ENCODE measurements around the gene FOXA1. TPM values are rescaled to one million over a fixed set of nuclear protein-coding genes. Genes with fewer than 3 reads are reported as not detected.

Gene FOXA1
- total and polyA plus RNA-seq, 2 of the 4 experiments (the other 2 are of a cell fraction) = 0.18 to 0.31 TPM

DNA sequence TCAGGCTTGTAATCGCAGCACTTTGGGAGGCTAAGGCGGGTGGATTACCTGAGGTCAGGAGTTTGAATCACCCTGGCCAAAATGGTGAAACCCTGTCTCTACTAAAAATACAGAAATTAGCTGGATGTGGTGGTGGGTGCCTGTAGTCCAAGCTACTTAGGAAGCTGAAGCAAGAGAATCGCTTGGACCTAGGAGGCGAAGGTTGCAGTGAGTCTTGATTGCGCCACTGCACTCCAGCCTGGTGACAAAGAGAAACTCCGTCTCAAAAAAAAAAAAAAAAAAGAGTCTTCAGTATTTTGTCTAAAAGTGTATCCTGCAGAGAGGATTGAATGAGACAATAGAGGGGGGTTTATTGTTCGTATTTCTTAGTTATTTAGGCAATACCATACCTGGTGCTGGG is 25.3 kb downstream of the FOXA1 start:
- Histone ChIP-seq H3K4ac (ENCODE audit: low read depth, low read length) (no peak overlapping the region), H3K23ac (ENCODE audit: low read depth, low read length) (no peak overlapping the region), H4K5ac (ENCODE audit: low read depth, low read length) (no peak overlapping the region), H3K79me1 (ENCODE audit: low read depth in 1 of 2, low read length in 2 of 2) (no peaks in the 10 kb centered on the region), H3K36me3 (ENCODE audit: control insufficient read depth, insufficient read depth, low read length) (no peaks in the 10 kb centered on the region), H3K4me1 (ENCODE audit: control insufficient read depth, insufficient read depth, low read length) (no peaks in the 10 kb centered on the region), H2AK5ac (ENCODE audit: low read depth, low read length) (no peak overlapping the region), H2BK5ac (ENCODE audit: low read depth, low read length, poor library complexity, severe bottlenecking) (no peak overlapping the region), H2BK20ac (ENCODE audit: low read depth, low read length) (no peak overlapping the region), H3K56ac (ENCODE audit: extremely low read depth, insufficient read depth, low read length) (no peak overlapping the region), H2AFZ (replicated peaks; ENCODE audit: low read length, poor library complexity) (no peak overlapping the region), H3K9ac (ENCODE audit: low read depth, low read length) (no peak overlapping the region), H4K91ac (ENCODE audit: insufficient read depth, low read depth, low read length) (no peak overlapping the region), H3K4me3 (ENCODE audit: insufficient read depth, low read depth, low read length) (no peak overlapping the region), H3K4me2 (ENCODE audit: low read depth, low read length) (no peak overlapping the region), H3K27ac (ENCODE audit: insufficient read depth, low read length) (no peak overlapping the region), H4K8ac (ENCODE audit: low read depth in 2 of 2, low read length in 2 of 2) (no peak overlapping the region), H3K9me1 (ENCODE audit: insufficient read depth, low read length) (no peaks in the 10 kb centered on the region), H3K14ac (replicated peaks; ENCODE audit: low read depth, low read length) (no peak overlapping the region), H3K18ac (ENCODE audit: low read depth, low read length) (no peak overlapping the region), H3K9me3 (ENCODE audit: control insufficient read depth, insufficient read depth, low read length) (no peaks in the 10 kb centered on the region), H2BK120ac (ENCODE audit: low read depth, low read length) (no peak overlapping the region), H3K27me3 (ENCODE audit: control insufficient read depth, insufficient read depth, low read length) (no peaks in the 10 kb centered on the region), H2BK15ac (ENCODE audit: low read depth, low read length) (no peak overlapping the region), H4K20me1 (ENCODE audit: insufficient read depth, low read length) (no peaks in the 10 kb centered on the region), H2AK9ac (replicated peaks; ENCODE audit: low read depth, low read length, poor library complexity) (no peak overlapping the region)
- ChIA-PET CTCF (interaction anchor here (0.5 kb wide), 1 partner anchor 628 kb away, joined by 4 read pairs; no protein-coding TSS in a partner anchor), POLR2A (ENCODE audit: unreplicated experiment) (no interaction called here)
- DNase-seq (no peak), ATAC-seq (ENCODE audit: low read depth) (no peak)
- intact Hi-C loops (cut with micrococcal nuclease) (no loop called here), dilution Hi-C loops (cut with HindIII; ENCODE audit: low sequenced_read_pairs, unreplicated experiment) (no loop called here), in situ Hi-C loops (cut with MboI; ENCODE audit: low sequenced_read_pairs) (no loop called here)
- TF ChIP-seq POLR2A (IDR thresholded peaks at IDR 0.05; ENCODE audit: low read depth, low read length) (no peak), SMC3 (IDR thresholded peaks at IDR 0.05; ENCODE audit: low read depth, low read length) (no peak), CHD1 (IDR thresholded peaks at IDR 0.05; ENCODE audit: low read depth, low read length) (no peak), RAD21 (IDR thresholded peaks at IDR 0.05; ENCODE audit: low read length) (no peak), RFX5 (IDR thresholded peaks at IDR 0.05; ENCODE audit: low read depth, low read length) (no peak), MAFK (IDR thresholded peaks at IDR 0.05; ENCODE audit: low read depth, low read length) (no peak), CEBPB (IDR thresholded peaks at IDR 0.05; ENCODE audit: low read depth, low read length) (no peak), CTCF (conservative IDR thresholded peaks at IDR 0.05; ENCODE audit: low read depth, low read length) (no peak), MAZ (IDR thresholded peaks at IDR 0.05; ENCODE audit: borderline replicate concordance, low read depth, low read length) (no peak), USF2 (IDR thresholded peaks at IDR 0.05; ENCODE audit: low read depth, low read length) (no peak), MXI1 (IDR thresholded peaks at IDR 0.05; ENCODE audit: borderline replicate concordance, low read depth, low read length) (no peak), ELK1 (IDR thresholded peaks at IDR 0.05; ENCODE audit: borderline replicate concordance, low read depth, low read length) (no peak), RCOR1 (IDR thresholded peaks at IDR 0.05; ENCODE audit: insufficient replicate concordance, low read length) (no peak), NFE2L2 (IDR thresholded peaks at IDR 0.05; ENCODE audit: low read depth, low read length) (no peak)
- 100% methylated on average over 3 of the region's 7 CpGs; no CpG with 5 or more reads in 1 of the 2 experiments for WGBS, 2 experiments (ENCODE audit: extremely low coverage in 2 of 2, insufficient read length in 1 of 2)
- no TSS peak for BruUV-seq (replicated peaks)
